Neural progenitor cell (in vitro differentiated cells): ENCODE data around the gene RALY. TPM values are rescaled to one million over a fixed set of nuclear protein-coding genes. Genes with fewer than 3 reads are reported as not detected.

Source experiments
- DNase-seq: peaks from one replicate; pipeline ENCODE4 v3.0.0-alpha.2; 2016; ENCODE audit warnings: low spot score
- H2AFZ ChIP-seq: fragments of 200-600 bp; sonication (generic); replicated peaks from 2 replicates; pipeline ENCODE4 v1.6.1; 2016; ENCODE audit warnings: antibody characterized with exemption
- H3F3A ChIP-seq: fragments of 200-600 bp; sonication (generic); 2 replicates; pipeline ENCODE4 v1.6.1; 2016; ENCODE audit warnings: antibody characterized with exemption, low read depth
- H3K27ac ChIP-seq: fragments of 200-600 bp; sonication (generic); 2 replicates; pipeline ENCODE4 v1.5.1; 2016; ENCODE audit warnings: mild to moderate bottlenecking
- H3K27me3 ChIP-seq: fragments of 200-600 bp; sonication (generic); 2 replicates; pipeline ENCODE4 v1.6.1; 2016; ENCODE audit warnings: mild to moderate bottlenecking, moderate library complexity
- H3K36me3 ChIP-seq: fragments of 200-600 bp; sonication (generic); 2 replicates; pipeline ENCODE4 v1.5.1; 2016
- H3K4me1 ChIP-seq: fragments of 200-600 bp; sonication (generic); 2 replicates; pipeline ENCODE4 v1.6.1; 2016; ENCODE audit warnings: mixed run types
- H3K4me2 ChIP-seq: fragments of 200-600 bp; sonication (generic); 2 replicates; pipeline ENCODE4 v1.6.1; 2016
- H3K4me3 ChIP-seq: fragments of 200-600 bp; sonication (generic); 2 replicates; pipeline ENCODE4 v1.5.1; 2016
- H3K79me2 ChIP-seq: fragments of 200-600 bp; sonication (generic); 2 replicates; pipeline ENCODE4 v1.6.1; 2016; ENCODE audit warnings: low read depth
- H3K9ac ChIP-seq: fragments of 200-600 bp; sonication (generic); 2 replicates; pipeline ENCODE4 v1.6.1; 2016
- H3K9me3 ChIP-seq: fragments of 200-600 bp; sonication (generic); 2 replicates; pipeline ENCODE4 v1.5.1; 2016; ENCODE audit warnings: low read depth
- H4K20me1 ChIP-seq: fragments of 200-600 bp; sonication (generic); 2 replicates; pipeline ENCODE4 v1.6.1; 2016; ENCODE audit warnings: low read depth
- H3K27ac Mint-ChIP-seq: 3 replicates; pipeline ENCODE4 v1.8.0; 2021; ENCODE audit warnings: mixed read lengths
- H3K27me3 Mint-ChIP-seq: 2 replicates; pipeline ENCODE4 v1.8.0; 2022; ENCODE audit warnings: low read depth, mild to moderate bottlenecking, inconsistent platforms, moderate library complexity, mixed read lengths; ENCODE audit not compliant: insufficient read depth
- H3K36me3 Mint-ChIP-seq: 3 replicates; pipeline ENCODE4 v1.8.0; 2021; ENCODE audit warnings: mixed read lengths
- H3K4me1 Mint-ChIP-seq: 3 replicates; pipeline ENCODE4 v1.8.0; 2021; ENCODE audit warnings: mixed read lengths
- H3K4me3 Mint-ChIP-seq: 3 replicates; pipeline ENCODE4 v1.8.0; 2021; ENCODE audit warnings: mild to moderate bottlenecking, moderate library complexity, mixed read lengths
- H3K9me3 Mint-ChIP-seq: 3 replicates; pipeline ENCODE4 v1.8.0; 2020; ENCODE audit warnings: mixed read lengths
- CTCF ChIP-seq: fragments of 200-600 bp; sonication (generic); IDR thresholded peaks from 2 replicates; pipeline ENCODE4 v1.5.1; 2017; ENCODE audit warnings: antibody characterized with exemption, mild to moderate bottlenecking
- EZH2 ChIP-seq: fragments of 200-600 bp; sonication (generic); IDR thresholded peaks from 2 replicates; pipeline ENCODE4 v1.6.1; 2017; ENCODE audit warnings: antibody characterized with exemption, mild to moderate bottlenecking, moderate library complexity
- EZH2phosphoT487 ChIP-seq: fragments of 200-600 bp; sonication (generic); IDR thresholded peaks from 2 replicates; pipeline ENCODE4 v1.6.1; 2017; ENCODE audit warnings: antibody characterized with exemption
- total RNA-seq: library from RNA; depleted of rRNA; stranded (reverse); fragments of >200 nt; gene quantifications from 2 replicates; pipeline ENCODE4 v1.2.3, GENCODE V29; 2015; ENCODE audit warnings: low replicate concordance

RALY gene
- total RNA-seq, 1 donor from 2014 or later: 102 TPM

GRCh38 chr20:34104059-34104458 lies 110.3 kb downstream of the RALY start:
- Histone ChIP-seq H3F3A (no peaks in the 10 kb centered on the region), H3K4me1 (no peaks in the 10 kb centered on the region), H3K36me3 (peaks cover 19% of the 10 kb centered on the region), H3K4me2 (no peak overlapping the region), H3K9me3 (no peaks in the 10 kb centered on the region), H3K27me3 (no peaks in the 10 kb centered on the region), H3K9ac (no peak overlapping the region), H3K4me3 (no peak overlapping the region), H2AFZ (no peak overlapping the region), H3K79me2 (peaks cover 84% of the 10 kb centered on the region), H3K27ac (no peak overlapping the region), H4K20me1 (peaks cover 64% of the 10 kb centered on the region)
- Mint-ChIP-seq H3K4me3 (no peak overlapping the region), H3K36me3 (peaks cover 46% of the 10 kb centered on the region), H3K9me3 (no peaks in the 10 kb centered on the region), H3K4me1 (peaks cover 9% of the 10 kb centered on the region), H3K27ac (no peak overlapping the region), H3K27me3 (no peaks in the 10 kb centered on the region)
- TF ChIP-seq CTCF (no peak), EZH2 (no peak), EZH2phosphoT487 (no peak)
- DNase-seq: no peak

- no peak overlapping the region for H3K27ac ChIP-seq
- Mint-ChIP-seq H3K36me3 (peaks cover 47% of the 10 kb centered on the region), H3K27ac (no peak overlapping the region), H3K4me1 (peaks cover 25% of the 10 kb centered on the region), H3K4me3 (no peak overlapping the region), H3K27me3 (no peaks in the 10 kb centered on the region), H3K9me3 (no peaks in the 10 kb centered on the region)
- H3K36me3 ChIP-seq: peaks cover 19% of the 10 kb centered on the region
- no peak overlapping the region for H3K9ac ChIP-seq
- H3K4me3 ChIP-seq: no peak overlapping the region
- H3K9me3 ChIP-seq: no peaks in the 10 kb centered on the region
- H3K27me3 ChIP-seq: no peaks in the 10 kb centered on the region
- H3F3A ChIP-seq: no peaks in the 10 kb centered on the region
- H2AFZ ChIP-seq: no peak overlapping the region
- H3K4me1 ChIP-seq: peaks cover 7% of the 10 kb centered on the region
- no peak for TF ChIP-seq CTCF
- TF ChIP-seq EZH2phosphoT487: no peak
- no peak for TF ChIP-seq EZH2
- H3K4me2 ChIP-seq: no peak overlapping the region
- H4K20me1 ChIP-seq: peaks cover 72% of the 10 kb centered on the region
- DNase-seq: no peak
- peaks cover 96% of the 10 kb centered on the region for H3K79me2 ChIP-seq
Measured at GRCh38 chr20:34105978-34106675, 112.4 kb downstream of the RALY start.

- no peaks in the 10 kb centered on the region for H3K27me3 ChIP-seq
- TF ChIP-seq EZH2phosphoT487 (no peak), EZH2 (no peak), CTCF (no peak)
- H3K4me1 Mint-ChIP-seq: peaks cover 31% of the 10 kb centered on the region
- H3K4me3 Mint-ChIP-seq: no peak overlapping the region
- peaks cover 81% of the 10 kb centered on the region for H3K79me2 ChIP-seq
- H3K4me1 ChIP-seq: peaks cover 7% of the 10 kb centered on the region
- H3K4me3 ChIP-seq: no peak overlapping the region
- H3K27ac ChIP-seq: no peak overlapping the region
- H3K27me3 Mint-ChIP-seq: peaks cover 2% of the 10 kb centered on the region
- no peak overlapping the region for H3K27ac Mint-ChIP-seq
- H3K9ac ChIP-seq: no peak overlapping the region
- peaks cover 68% of the 10 kb centered on the region for H4K20me1 ChIP-seq
- no peak for DNase-seq
- H3F3A ChIP-seq: no peaks in the 10 kb centered on the region
- H3K9me3 Mint-ChIP-seq: no peaks in the 10 kb centered on the region
- H3K36me3 ChIP-seq: peaks cover 13% of the 10 kb centered on the region
- H3K4me2 ChIP-seq: peak overlapping the region; percentile 2
- H2AFZ ChIP-seq: no peak overlapping the region
- H3K9me3 ChIP-seq: no peaks in the 10 kb centered on the region
- H3K36me3 Mint-ChIP-seq: peaks cover 29% of the 10 kb centered on the region
Measured at GRCh38 chr20:34108616-34109174, 115.0 kb downstream of the RALY start.
